Thyroid gland (tissue), 4 donors: ENCODE data around the gene NUBP2.

Experiments
- POLR2A ChIP-seq, 2 donors: fragments of 450-650 bp; IDR thresholded peaks; one replicate each; pipeline ENCODE4 v1.6.1; 2017; ENCODE audit warnings: antibody characterized with exemption in 2 of 2, mild to moderate bottlenecking in 2 of 2, moderate library complexity in 1 of 2
- TF ChIP-seq, protein P1 (sequence below), 6 experiments: fragments of 200-600 bp in 3 of 6; fragments of 450-650 bp in 3 of 6; sonication (generic) in 3 of 6; IDR thresholded peaks; one replicate each; pipeline ENCODE4 v1.5.1; 2016 to 2019; ENCODE audit warnings: antibody characterized with exemption in 6 of 6, mild to moderate bottlenecking in 2 of 6, inconsistent platforms in 1 of 6, moderate library complexity in 1 of 6

DNA sequence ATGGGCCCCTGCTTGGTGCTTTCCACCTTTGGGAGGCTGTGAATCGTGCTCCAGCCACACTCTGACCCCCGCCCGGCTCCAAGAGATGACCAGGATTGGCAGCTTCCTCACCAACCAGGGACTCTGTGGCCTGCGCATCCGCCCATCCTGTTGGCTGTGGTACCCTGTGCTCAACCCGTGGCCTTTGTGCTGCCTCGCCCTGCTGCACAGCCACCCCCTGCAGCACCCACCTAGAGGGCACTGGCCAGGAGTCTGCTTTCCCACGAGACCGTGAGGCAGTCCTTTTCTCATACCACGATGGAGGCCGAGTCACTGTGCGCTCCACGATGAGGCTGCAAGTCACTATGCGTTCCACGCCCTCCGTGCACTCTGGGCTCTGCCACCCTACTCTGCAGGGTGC, 30.8 kb upstream of the NUBP2 start:
- TF ChIP-seq, protein P1, sequence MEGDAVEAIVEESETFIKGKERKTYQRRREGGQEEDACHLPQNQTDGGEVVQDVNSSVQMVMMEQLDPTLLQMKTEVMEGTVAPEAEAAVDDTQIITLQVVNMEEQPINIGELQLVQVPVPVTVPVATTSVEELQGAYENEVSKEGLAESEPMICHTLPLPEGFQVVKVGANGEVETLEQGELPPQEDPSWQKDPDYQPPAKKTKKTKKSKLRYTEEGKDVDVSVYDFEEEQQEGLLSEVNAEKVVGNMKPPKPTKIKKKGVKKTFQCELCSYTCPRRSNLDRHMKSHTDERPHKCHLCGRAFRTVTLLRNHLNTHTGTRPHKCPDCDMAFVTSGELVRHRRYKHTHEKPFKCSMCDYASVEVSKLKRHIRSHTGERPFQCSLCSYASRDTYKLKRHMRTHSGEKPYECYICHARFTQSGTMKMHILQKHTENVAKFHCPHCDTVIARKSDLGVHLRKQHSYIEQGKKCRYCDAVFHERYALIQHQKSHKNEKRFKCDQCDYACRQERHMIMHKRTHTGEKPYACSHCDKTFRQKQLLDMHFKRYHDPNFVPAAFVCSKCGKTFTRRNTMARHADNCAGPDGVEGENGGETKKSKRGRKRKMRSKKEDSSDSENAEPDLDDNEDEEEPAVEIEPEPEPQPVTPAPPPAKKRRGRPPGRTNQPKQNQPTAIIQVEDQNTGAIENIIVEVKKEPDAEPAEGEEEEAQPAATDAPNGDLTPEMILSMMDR (IDR thresholded peaks at IDR 0.05) = no peak
- no peak for TF ChIP-seq POLR2A (IDR thresholded peaks at IDR 0.05)
